Spleen (tissue), 11 donors: ENCODE measurements around the gene FUOM. TPM values are rescaled to one million over a fixed set of nuclear protein-coding genes. Genes with fewer than 3 reads are reported as not detected.
A peak's percentile ranks its signal among the peaks of the same experiment; 100 is the strongest.
"Not testable (repeated sequence)": the region's sequence is repeated elsewhere in the genome, so short reads cannot be mapped to it uniquely, and the experiment has no call there.

Experiments used
- DNase-seq: peaks from one replicate; pipeline ENCODE4 v3.0.0-alpha.2; 2020
- H3K27ac ChIP-seq, 8 donors: fragments of 200-600 bp; sonication (generic) in 7 of 8; 1 replicate in 4 of 8; 2 replicates in 4 of 8; pipeline versions ENCODE4 v1.5.0 to v1.8.0; 2016 to 2021; ENCODE audit warnings: inconsistent platforms in 4 of 8, mild to moderate bottlenecking in 4 of 8, moderate library complexity in 1 of 8
- H3K27me3 ChIP-seq, 7 donors: fragments of 200-600 bp; sonication (generic) in 6 of 7; replicated peaks in 1 of 7; 1 replicate in 4 of 7; 2 replicates in 3 of 7; pipeline versions ENCODE4 v1.5.0 to v1.8.0; 2016 to 2021; ENCODE audit warnings: inconsistent platforms in 3 of 7, mild to moderate bottlenecking in 1 of 7
- H3K36me3 ChIP-seq, 6 donors: fragments of 200-600 bp; sonication (generic) in 5 of 6; 1 replicate in 4 of 6; 2 replicates in 2 of 6; pipeline versions ENCODE4 v1.5.0 to v1.8.0; 2016 to 2021; ENCODE audit warnings: inconsistent platforms in 2 of 6
- H3K4me1 ChIP-seq, 6 donors: fragments of 200-600 bp; sonication (generic) in 5 of 6; 1 replicate in 3 of 6; 2 replicates in 3 of 6; pipeline versions ENCODE4 v1.5.0 to v1.8.0; 2016 to 2021; ENCODE audit warnings: inconsistent platforms in 3 of 6
- H3K4me3 ChIP-seq, 8 donors: fragments of 200-600 bp; sonication (generic) in 7 of 8; 1 replicate in 4 of 8; 2 replicates in 4 of 8; pipeline versions ENCODE4 v1.5.0 to v1.8.0; 2016 to 2021; ENCODE audit warnings: inconsistent platforms in 4 of 8, mild to moderate bottlenecking in 4 of 8, moderate library complexity in 2 of 8
- H3K9me3 ChIP-seq, 8 donors: fragments of 200-600 bp; sonication (generic) in 7 of 8; 1 replicate in 4 of 8; 2 replicates in 4 of 8; pipeline versions ENCODE4 v1.5.0 to v1.8.0; 2016 to 2021; ENCODE audit warnings: inconsistent platforms in 4 of 8
- CTCF ChIP-seq, 11 experiments: fragments of 200-600 bp in 7 of 11; fragments of 450-650 bp in 4 of 11; sonication (generic) in 4 of 11; IDR thresholded peaks in 8 of 11; conservative IDR thresholded peaks in 3 of 11; 1 replicate in 7 of 11; 2 replicates in 4 of 11; pipeline versions ENCODE4 v1.4.0 to v1.8.0; 2016 to 2021; ENCODE audit warnings: antibody characterized with exemption in 11 of 11, inconsistent platforms in 4 of 11, mild to moderate bottlenecking in 1 of 11
- POLR2A ChIP-seq, 3 donors: fragments of 450-650 bp; IDR thresholded peaks; one replicate each; pipeline ENCODE4 v1.5.1; 2017; ENCODE audit warnings: antibody characterized with exemption in 3 of 3, mild to moderate bottlenecking in 1 of 3
- POLR2AphosphoS5 ChIP-seq, 3 donors: sonication (generic); formaldehyde crosslinking; IDR thresholded peaks; one replicate each; pipeline ENCODE4 v1.5.1; 2017; ENCODE audit warnings: antibody characterized with exemption in 3 of 3
- WGBS, 5 donors: extraction: QIAGEN DNeasy Blood & Tissue Kit in 3 of 5; methylation state at CpG; one replicate each; pipeline versions ENCODE4 v1.1.5 to v1.1.7; 2013 to 2018; 5-methylcytosine and 5-hydroxymethylcytosine counted together
- intact Hi-C: fragments of 100-400 bp; cut with DNase I; formaldehyde crosslinking; loops from one replicate; pipeline ENCODE4 v1.15.0; 2023; ENCODE audit warnings: low total_unique reads
- polyA plus RNA-seq, 3 donors: library from polyadenylated mRNA; stranded (reverse); fragments of 200-250 nt; gene quantifications; one replicate each; pipeline ENCODE4 v1.2.1, GENCODE V29; 2013
- total RNA-seq, 7 donors: library from RNA; depleted of rRNA in 3 of 7; stranded (reverse); fragments of >200 nt in 3 of 7; fragmentation: NEBNext Ultra II Directional in 4 of 7; extraction: Animal tissue kit (Norgen Biotek cat#: 25700) in 4 of 7; gene quantifications; one replicate each; pipeline versions ENCODE4 v1.1.0 to v1.2.1, GENCODE V29; 2016 to 2021
- donor health status: healthy with polysubstance abuse.
- donor health status: DM: no; HTN: no; CAD: no; lungs with moderate emphysema.
- donor health status: DM: no; HTN: no; CAD: no.
- donor health status: Bipolar disorder and iron deficiency.
- donor health status: healthy.
- donor health status: DM: no; HTN: no; CAD: no.
- donor health status: DM: yes; HTN: yes; CAD: no.

FUOM gene
- total and polyA plus RNA-seq, 10 donors = 25.3 to 79.6 (median 34.6) TPM

GRCh38 chr10:133388236-133388972 lies 30.6 kb upstream of the FUOM start:
- Histone ChIP-seq H3K4me3 (peak overlapping the region in 7 of 8 donors; percentile 8 to 70 (median 43)), H3K36me3 (peaks cover 0 to 21% (median 5%) of the 10 kb centered on the region in 6 donors), H3K4me1 (peaks cover 24 to 65% (median 56%) of the 10 kb centered on the region in 6 donors), H3K27ac (peak overlapping the region; percentile 69 to 94 (median 88)), H3K9me3 (no peaks in the 10 kb centered on the region), H3K27me3 (no peaks in the 10 kb centered on the region)
- 72 to 86% (median 78%) methylated on average over 12 to 17 of the region's 17 CpGs for WGBS, 5 donors
- DNase-seq = peak; percentile 80
- intact Hi-C loops = no loop called here
- TF ChIP-seq POLR2A (IDR thresholded peaks at IDR 0.05) (no peak), POLR2AphosphoS5 (IDR thresholded peaks at IDR 0.05) (peak in 1 of 3 donors; percentile 8)

GRCh38 chr10:133386951-133387350 lies 29.1 kb upstream of the FUOM start:
- WGBS, 5 donors = 96 to 98% (median 97%) methylated on average over 4 of the region's 4 CpGs
- peaks cover 0 to 25% (median 5%) of the 10 kb centered on the region in 6 donors for H3K36me3 ChIP-seq
- H3K27me3 ChIP-seq, H3K9me3 ChIP-seq, H3K27ac ChIP-seq, intact Hi-C loops, H3K4me3 ChIP-seq: not testable (repeated sequence)
- peaks cover 20 to 54% (median 44%) of the 10 kb centered on the region in 6 donors for H3K4me1 ChIP-seq
- peak; percentile 64 for DNase-seq

- peak; percentile 48 for DNase-seq
- WGBS, 5 donors = 91 to 97% (median 93%) methylated on average over 2 of the region's 2 CpGs
- intact Hi-C loops = no loop called here
These were observed 27.4 kb upstream of the FUOM start for GRCh38 chr10:133385214-133385613.

GRCh38 chr10:133384071-133384470 lies 26.3 kb upstream of the FUOM start:
- 88 to 98% (median 90%) methylated on average over 9 to 13 of the region's 13 CpGs for WGBS, 5 donors
- peaks cover 23 to 53% (median 42%) of the 10 kb centered on the region in 6 donors for H3K4me1 ChIP-seq

More at GRCh38 chr10:133385214-133385613, 27.4 kb upstream of the FUOM start:
- H3K27me3 ChIP-seq = no peaks in the 10 kb centered on the region
- peaks cover 0 to 30% (median 5%) of the 10 kb centered on the region in 6 donors for H3K36me3 ChIP-seq
- H3K27ac ChIP-seq = no peak overlapping the region
- H3K9me3 ChIP-seq = no peaks in the 10 kb centered on the region
- TF ChIP-seq POLR2A (IDR thresholded peaks at IDR 0.05) (no peak), POLR2AphosphoS5 (IDR thresholded peaks at IDR 0.05) (no peak), CTCF (IDR thresholded peaks at IDR 0.05 in 8 of 11, conservative IDR thresholded peaks at IDR 0.05 in 3 of 11) (no peak)
- H3K4me3 ChIP-seq = no peak overlapping the region
- peaks cover 24 to 54% (median 44%) of the 10 kb centered on the region in 6 donors for H3K4me1 ChIP-seq

More at GRCh38 chr10:133384071-133384470, 26.3 kb upstream of the FUOM start:
- Histone ChIP-seq H3K36me3 (peaks cover 0 to 30% (median 5%) of the 10 kb centered on the region in 6 donors), H3K4me3 (no peak overlapping the region), H3K27ac (no peak overlapping the region), H3K9me3 (no peaks in the 10 kb centered on the region), H3K27me3 (peaks cover 0 to 7% (median 0%) of the 10 kb centered on the region in 7 donors)
- DNase-seq = peak; percentile 68
- intact Hi-C loops = no loop called here
- no peak for TF ChIP-seq POLR2AphosphoS5 (IDR thresholded peaks at IDR 0.05)
- no peak for TF ChIP-seq CTCF (IDR thresholded peaks at IDR 0.05 in 8 of 11, conservative IDR thresholded peaks at IDR 0.05 in 3 of 11)
- TF ChIP-seq POLR2A (IDR thresholded peaks at IDR 0.05) = no peak
